GM19035 (cell line): ENCODE measurements around the gene MBOAT1.

Source experiments
- ATAC-seq: cut with Tn5 transposase; IDR thresholded peaks from one replicate; pipeline ENCODE4 v1.9.1; 2021; ENCODE audit not compliant: unreplicated experiment

MBOAT1 gene

DNA sequence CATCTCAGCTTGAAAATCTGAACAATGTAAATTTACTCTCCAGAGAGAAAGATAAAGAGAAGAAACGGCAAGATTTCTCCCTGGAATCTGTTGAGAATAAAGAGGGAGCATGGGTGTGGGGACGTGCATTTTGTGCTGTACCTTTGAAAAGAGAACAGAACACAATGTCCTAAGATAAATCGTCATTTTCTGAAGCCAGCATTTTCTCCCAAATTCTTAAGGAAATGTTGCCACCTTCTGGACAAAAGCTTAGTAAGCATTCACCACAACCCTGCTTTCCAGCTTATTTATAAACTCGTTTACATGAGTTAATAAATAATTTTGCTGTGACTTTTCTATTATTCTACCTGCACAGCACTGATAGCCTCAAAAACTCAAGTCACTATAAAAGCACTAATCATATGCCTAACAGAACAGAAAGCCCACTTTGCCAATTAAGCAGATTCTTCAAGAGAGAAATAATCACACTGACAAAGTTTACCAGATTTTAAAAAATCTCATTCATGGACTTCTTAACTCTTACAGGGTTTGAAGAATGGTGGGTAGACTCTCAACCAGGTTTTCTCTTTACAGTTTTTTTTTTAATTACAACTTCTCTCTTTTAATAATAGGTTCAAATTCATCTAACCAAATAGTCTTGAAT is 155.8 kb downstream of the MBOAT1 start:
- no peak for ATAC-seq

DNA sequence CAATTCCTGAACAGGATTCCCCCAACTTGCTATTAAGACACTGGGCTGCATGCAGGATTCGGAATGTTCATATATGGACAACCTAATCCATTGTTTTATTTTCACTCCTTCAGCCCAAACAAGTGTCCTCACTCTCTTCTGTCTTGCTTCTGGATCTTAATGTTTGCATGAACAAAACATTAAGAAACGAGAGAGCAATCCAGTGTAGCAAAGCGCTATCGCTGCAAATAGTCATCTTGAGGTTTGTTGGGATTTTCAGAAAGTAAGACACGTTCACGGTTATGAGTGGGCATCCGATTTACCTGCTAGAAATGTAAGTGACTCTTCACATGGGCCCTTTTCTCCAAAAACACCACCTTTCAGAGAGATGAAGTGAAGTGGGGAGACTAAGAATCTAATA is 156.4 kb downstream of the MBOAT1 start:
- no peak for ATAC-seq
